ENCODE measurements around the gene STN1. TPM values are rescaled to one million over a fixed set of nuclear protein-coding genes. Genes with fewer than 3 reads are reported as not detected.

The STN1 gene
- total and polyA plus RNA-seq, 2 experiments from 2014 or later, result 20.5 to 20.8 TPM

GRCh38 chr10:103926722-103927319 is 8.8 kb upstream of the STN1 start:
- no peak for DNase-seq
- no peaks in the 10 kb centered on the region for H3K79me2 ChIP-seq (ENCODE audit: insufficient read depth)
- H3K27me3 ChIP-seq (replicated peaks; ENCODE audit: insufficient read depth), result no peaks in the 10 kb centered on the region
- H3K9ac ChIP-seq, result no peak overlapping the region
- no peak overlapping the region for H3K4me3 ChIP-seq
- no peak overlapping the region for H2AFZ ChIP-seq
- WGBS, 2 experiments (ENCODE audit: low coverage in 1 of 2, low lambda C conversion rate in 2 of 2, missing lambda C conversion rate in 2 of 2), result 45 to 48% methylated on average over 2 of the region's 2 CpGs
- TF ChIP-seq EZH2 (IDR thresholded peaks at IDR 0.05; ENCODE audit: insufficient read depth, poor library complexity, severe bottlenecking), result no peak
- no peak for TF ChIP-seq EZH2phosphoT487 (IDR thresholded peaks at IDR 0.05; ENCODE audit: insufficient read depth, low read depth)
- no peaks in the 10 kb centered on the region for H4K20me1 ChIP-seq (ENCODE audit: insufficient read depth)
- H3K36me3 ChIP-seq (ENCODE audit: low read depth), result no peaks in the 10 kb centered on the region
- in situ Hi-C loops (cut with MboI), result no loop called here
- no peaks in the 10 kb centered on the region for H3K4me1 ChIP-seq (ENCODE audit: insufficient read depth)
- no peak overlapping the region for H3K27ac ChIP-seq
- H3K4me2 ChIP-seq (ENCODE audit: unreplicated experiment), result no peak overlapping the region
- H3K9me2 ChIP-seq (ENCODE audit: insufficient read depth), result no peaks in the 10 kb centered on the region
- H3F3A ChIP-seq (ENCODE audit: insufficient read depth), result no peaks in the 10 kb centered on the region
- H3K9me3 ChIP-seq (ENCODE audit: low read depth), result no peaks in the 10 kb centered on the region

GRCh38 chr10:103925591-103925990 is 7.6 kb upstream of the STN1 start:
- Histone ChIP-seq H3K36me3 (ENCODE audit: low read depth) (no peaks in the 10 kb centered on the region), H3K9me2 (ENCODE audit: insufficient read depth) (no peaks in the 10 kb centered on the region), H3K9ac (no peak overlapping the region), H3F3A (ENCODE audit: insufficient read depth) (no peaks in the 10 kb centered on the region), H3K79me2 (ENCODE audit: insufficient read depth) (no peaks in the 10 kb centered on the region), H3K4me1 (ENCODE audit: insufficient read depth) (no peaks in the 10 kb centered on the region), H3K27ac (no peak overlapping the region), H3K4me3 (no peak overlapping the region), H2AFZ (no peak overlapping the region), H4K20me1 (ENCODE audit: insufficient read depth) (no peaks in the 10 kb centered on the region), H3K27me3 (replicated peaks; ENCODE audit: insufficient read depth) (no peaks in the 10 kb centered on the region), H3K4me2 (ENCODE audit: unreplicated experiment) (no peak overlapping the region), H3K9me3 (ENCODE audit: low read depth) (no peaks in the 10 kb centered on the region)
- no peak for DNase-seq
- TF ChIP-seq EZH2phosphoT487 (IDR thresholded peaks at IDR 0.05; ENCODE audit: insufficient read depth, low read depth) (no peak), EZH2 (IDR thresholded peaks at IDR 0.05; ENCODE audit: insufficient read depth, poor library complexity, severe bottlenecking) (no peak)
- WGBS, 2 experiments (ENCODE audit: low coverage in 1 of 2, low lambda C conversion rate in 2 of 2, missing lambda C conversion rate in 2 of 2), result 86 to 95% methylated on average over 1 of the region's 1 CpG
- in situ Hi-C loops (cut with MboI), result no loop called here

DNA sequence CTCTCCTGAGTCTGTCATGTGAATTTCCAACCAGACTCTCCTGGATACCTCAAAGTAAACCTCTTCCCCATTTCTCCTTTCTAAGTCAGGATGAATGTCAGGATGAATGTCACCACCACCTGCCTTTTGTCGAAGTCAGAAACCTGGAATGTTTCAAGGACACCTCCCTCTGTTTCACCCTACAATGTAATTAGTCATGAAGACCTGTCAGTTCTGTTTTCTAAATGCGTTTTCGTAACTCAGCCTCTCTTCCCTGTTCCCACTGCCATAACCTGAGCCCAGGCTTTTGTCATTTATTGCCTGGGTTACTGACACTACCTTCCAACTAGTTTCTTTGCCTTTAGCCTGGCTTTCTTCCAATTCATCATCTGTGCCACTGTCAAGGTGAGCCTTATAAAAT is 5.5 kb upstream of the STN1 start:
- in situ Hi-C loops (cut with MboI), result no loop called here
- H3K4me3 ChIP-seq, result no peak overlapping the region
- no peaks in the 10 kb centered on the region for H3K9me3 ChIP-seq (ENCODE audit: low read depth)
- H3K27ac ChIP-seq, result no peak overlapping the region
- no peaks in the 10 kb centered on the region for H3K36me3 ChIP-seq (ENCODE audit: low read depth)
- no peak for DNase-seq
- no peaks in the 10 kb centered on the region for H4K20me1 ChIP-seq (ENCODE audit: insufficient read depth)
- H3K79me2 ChIP-seq (ENCODE audit: insufficient read depth), result no peaks in the 10 kb centered on the region
- H3F3A ChIP-seq (ENCODE audit: insufficient read depth), result peaks cover 5% of the 10 kb centered on the region; the same call in 1 of the 2 replicates
- 53 to 66% methylated on average over 3 of the region's 3 CpGs for WGBS, 2 experiments (ENCODE audit: low coverage in 1 of 2, low lambda C conversion rate in 2 of 2, missing lambda C conversion rate in 2 of 2)
- no peak overlapping the region for H2AFZ ChIP-seq
- H3K4me1 ChIP-seq (ENCODE audit: insufficient read depth), result peaks cover 5% of the 10 kb centered on the region
- no peak for TF ChIP-seq EZH2 (IDR thresholded peaks at IDR 0.05; ENCODE audit: insufficient read depth, poor library complexity, severe bottlenecking)
- TF ChIP-seq EZH2phosphoT487 (IDR thresholded peaks at IDR 0.05; ENCODE audit: insufficient read depth, low read depth), result no peak
- no peak overlapping the region for H3K4me2 ChIP-seq (ENCODE audit: unreplicated experiment)
- H3K9me2 ChIP-seq (ENCODE audit: insufficient read depth), result no peaks in the 10 kb centered on the region
- no peaks in the 10 kb centered on the region for H3K27me3 ChIP-seq (replicated peaks; ENCODE audit: insufficient read depth)
- no peak overlapping the region for H3K9ac ChIP-seq

GRCh38 chr10:103922659-103923058 is 4.7 kb upstream of the STN1 start:
- peaks cover 6% of the 10 kb centered on the region; the same call in 1 of the 2 replicates for H3F3A ChIP-seq (ENCODE audit: insufficient read depth)
- H3K4me2 ChIP-seq (ENCODE audit: unreplicated experiment), result no peak overlapping the region
- in situ Hi-C loops (cut with MboI), result no loop called here
- no peaks in the 10 kb centered on the region for H3K36me3 ChIP-seq (ENCODE audit: low read depth)
- H3K27me3 ChIP-seq (replicated peaks; ENCODE audit: insufficient read depth), result no peaks in the 10 kb centered on the region
- H3K79me2 ChIP-seq (ENCODE audit: insufficient read depth), result no peaks in the 10 kb centered on the region
- H2AFZ ChIP-seq, result no peak overlapping the region
- H4K20me1 ChIP-seq (ENCODE audit: insufficient read depth), result no peaks in the 10 kb centered on the region
- no peak overlapping the region for H3K27ac ChIP-seq
- no peak for DNase-seq
- H3K4me3 ChIP-seq, result no peak overlapping the region
- 71 to 74% methylated on average over 2 of the region's 2 CpGs for WGBS, 2 experiments (ENCODE audit: low coverage in 1 of 2, low lambda C conversion rate in 2 of 2, missing lambda C conversion rate in 2 of 2)
- peaks cover 6% of the 10 kb centered on the region for H3K4me1 ChIP-seq (ENCODE audit: insufficient read depth)
- H3K9me2 ChIP-seq (ENCODE audit: insufficient read depth), result no peaks in the 10 kb centered on the region
- H3K9ac ChIP-seq, result no peak overlapping the region
- no peaks in the 10 kb centered on the region for H3K9me3 ChIP-seq (ENCODE audit: low read depth)
- TF ChIP-seq EZH2 (IDR thresholded peaks at IDR 0.05; ENCODE audit: insufficient read depth, poor library complexity, severe bottlenecking) (no peak), EZH2phosphoT487 (IDR thresholded peaks at IDR 0.05; ENCODE audit: insufficient read depth, low read depth) (no peak)

All from GM23248 (cell line).